ENCODE results near the gene NEURL1.
"Not testable (repeated sequence)": the region's sequence is repeated elsewhere in the genome, so short reads cannot be mapped to it uniquely, and the experiment has no call there.

The NEURL1 gene

DNA sequence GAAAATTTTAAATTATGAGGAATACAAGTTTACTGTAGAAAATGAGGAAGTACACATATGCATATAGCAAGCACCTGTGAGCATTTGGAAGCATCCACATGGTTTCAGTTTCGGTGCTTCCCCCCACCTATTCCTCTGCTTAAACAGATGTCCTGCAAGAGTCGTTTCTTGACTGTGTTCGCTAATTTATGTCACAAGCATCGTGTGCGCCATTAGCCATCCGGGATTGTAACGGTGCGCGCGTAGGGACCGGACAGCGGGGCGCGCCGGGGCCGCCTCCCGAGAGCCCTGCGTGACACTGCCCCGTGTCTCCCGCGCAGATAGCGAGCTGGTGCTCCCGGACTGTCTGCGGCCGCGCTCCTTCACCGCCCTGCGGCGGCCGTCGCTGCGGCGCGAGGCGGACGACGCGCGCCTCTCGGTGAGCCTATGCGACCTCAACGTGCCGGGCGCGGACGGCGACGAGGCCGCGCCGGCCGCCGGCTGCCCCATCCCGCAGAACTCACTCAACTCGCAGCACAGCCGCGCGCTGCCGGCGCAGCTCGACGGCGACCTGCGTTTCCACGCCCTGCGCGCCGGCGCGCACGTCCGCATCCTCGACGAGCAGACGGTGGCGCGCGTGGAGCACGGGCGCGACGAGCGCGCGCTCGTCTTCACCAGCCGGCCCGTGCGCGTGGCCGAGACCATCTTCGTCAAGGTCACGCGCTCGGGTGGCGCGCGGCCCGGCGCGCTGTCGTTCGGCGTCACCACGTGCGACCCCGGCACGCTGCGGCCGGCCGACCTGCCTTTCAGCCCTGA, 90.9 kb downstream of the NEURL1 start:
- DNase-seq (ENCODE audit: low read depth), result peak; percentile 56

DNA sequence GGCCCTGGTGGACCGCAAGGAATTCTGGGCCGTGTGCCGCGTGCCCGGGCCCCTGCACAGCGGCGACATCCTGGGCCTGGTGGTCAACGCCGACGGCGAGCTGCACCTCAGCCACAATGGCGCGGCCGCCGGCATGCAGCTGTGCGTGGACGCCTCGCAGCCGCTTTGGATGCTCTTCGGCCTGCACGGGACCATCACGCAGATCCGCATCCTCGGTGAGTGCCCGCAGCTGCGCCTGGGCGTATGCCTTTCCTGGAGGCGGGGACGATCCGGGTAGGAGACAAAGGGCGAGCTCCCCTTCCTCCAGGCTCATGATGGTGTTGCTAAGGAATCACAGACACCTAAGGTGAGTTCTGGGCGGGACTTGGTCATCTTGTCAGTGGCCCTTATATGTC, 91.5 kb downstream of the NEURL1 start:
- no peak for DNase-seq (ENCODE audit: low read depth)

DNA sequence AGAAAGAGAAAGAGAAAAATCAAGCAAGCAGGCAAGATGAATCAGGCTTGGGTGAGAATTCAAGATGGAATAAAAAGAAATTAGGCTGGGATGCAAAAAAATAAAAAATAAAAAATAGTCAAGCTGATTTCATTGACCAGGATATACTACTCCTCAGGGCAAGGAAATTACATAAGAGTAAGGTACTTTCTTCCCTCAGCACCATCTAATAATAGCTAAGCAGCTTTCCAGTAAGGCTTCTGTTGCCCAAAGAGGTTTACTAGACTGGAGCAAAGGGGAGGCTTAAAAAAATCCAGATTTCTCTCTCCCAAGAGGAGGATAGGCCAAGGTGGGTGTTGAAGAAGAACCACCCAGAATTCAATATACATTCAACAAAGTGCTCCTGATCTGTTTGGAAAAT, 93.6 kb downstream of the NEURL1 start:
- no peak for DNase-seq (ENCODE audit: low read depth)

DNA sequence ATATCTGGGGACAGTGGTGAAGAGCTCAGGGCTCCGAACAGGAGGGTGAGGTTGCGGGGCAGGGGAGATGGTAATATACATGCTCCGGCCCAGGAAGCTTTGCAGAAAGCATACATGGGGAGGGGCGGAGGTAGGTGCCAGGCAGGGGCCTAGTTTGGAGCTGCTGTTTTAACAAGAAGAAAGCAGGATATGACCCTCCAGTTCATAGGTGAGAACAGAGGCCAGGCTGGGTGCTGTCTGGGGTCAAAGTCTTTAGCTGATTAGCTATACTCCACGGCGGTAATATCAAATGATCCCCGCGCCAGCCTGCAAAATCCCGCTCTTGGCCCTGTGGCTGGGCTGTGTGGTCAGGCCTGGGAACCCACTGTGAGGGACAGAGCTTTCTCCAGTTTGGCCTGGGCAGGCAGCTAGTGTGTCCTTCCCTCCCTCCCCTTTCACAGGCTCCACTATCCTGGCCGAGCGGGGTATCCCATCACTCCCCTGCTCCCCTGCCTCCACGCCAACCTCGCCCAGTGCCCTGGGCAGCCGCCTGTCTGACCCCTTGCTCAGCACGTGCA, 95.6 kb downstream of the NEURL1 start:
- no peak for DNase-seq (ENCODE audit: low read depth)

DNA sequence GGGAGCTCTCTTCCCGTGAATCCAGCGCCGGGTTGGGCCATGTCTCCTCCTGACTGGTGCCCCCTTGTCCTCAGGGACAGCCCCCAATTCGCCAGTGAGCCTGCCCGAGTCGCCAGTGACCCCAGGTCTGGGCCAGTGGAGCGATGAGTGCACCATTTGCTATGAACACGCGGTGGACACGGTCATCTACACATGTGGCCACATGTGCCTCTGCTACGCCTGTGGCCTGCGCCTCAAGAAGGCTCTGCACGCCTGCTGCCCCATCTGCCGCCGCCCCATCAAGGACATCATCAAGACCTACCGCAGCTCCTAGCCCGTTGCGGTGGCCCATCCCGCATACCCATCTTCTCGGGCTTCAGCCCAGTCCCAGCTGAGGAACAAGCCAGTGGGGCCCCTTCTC, 96.6 kb downstream of the NEURL1 start:
- no peak for DNase-seq (ENCODE audit: low read depth)

DNA sequence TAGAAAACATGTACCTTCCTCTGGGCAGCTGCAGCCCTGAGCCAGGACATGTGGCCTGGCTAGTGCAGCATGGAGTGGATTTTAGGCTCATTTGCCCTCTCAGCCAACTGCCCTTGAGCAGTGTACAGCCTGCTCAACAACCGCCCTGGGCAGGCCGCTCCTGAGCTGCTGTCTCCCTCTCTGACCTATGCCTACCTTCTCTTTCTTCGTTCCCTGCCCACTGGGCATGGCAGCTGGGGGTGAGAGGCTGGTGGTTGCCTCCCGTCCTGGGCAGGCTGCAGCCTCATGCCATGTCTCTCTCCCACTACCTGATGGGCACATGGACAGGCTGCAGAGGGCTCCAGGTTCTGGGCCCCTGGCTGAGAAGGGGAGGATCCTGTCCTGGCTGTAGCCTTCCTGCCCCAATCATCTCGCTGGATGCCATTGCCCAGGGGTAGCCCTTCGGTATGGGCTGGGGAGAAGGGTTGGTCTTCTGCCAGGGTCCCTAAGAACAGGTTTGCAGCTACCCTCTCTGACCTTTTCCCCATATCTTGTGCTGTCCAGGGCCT, 97.3 kb downstream of the NEURL1 start:
- no peak for DNase-seq (ENCODE audit: low read depth)

DNA sequence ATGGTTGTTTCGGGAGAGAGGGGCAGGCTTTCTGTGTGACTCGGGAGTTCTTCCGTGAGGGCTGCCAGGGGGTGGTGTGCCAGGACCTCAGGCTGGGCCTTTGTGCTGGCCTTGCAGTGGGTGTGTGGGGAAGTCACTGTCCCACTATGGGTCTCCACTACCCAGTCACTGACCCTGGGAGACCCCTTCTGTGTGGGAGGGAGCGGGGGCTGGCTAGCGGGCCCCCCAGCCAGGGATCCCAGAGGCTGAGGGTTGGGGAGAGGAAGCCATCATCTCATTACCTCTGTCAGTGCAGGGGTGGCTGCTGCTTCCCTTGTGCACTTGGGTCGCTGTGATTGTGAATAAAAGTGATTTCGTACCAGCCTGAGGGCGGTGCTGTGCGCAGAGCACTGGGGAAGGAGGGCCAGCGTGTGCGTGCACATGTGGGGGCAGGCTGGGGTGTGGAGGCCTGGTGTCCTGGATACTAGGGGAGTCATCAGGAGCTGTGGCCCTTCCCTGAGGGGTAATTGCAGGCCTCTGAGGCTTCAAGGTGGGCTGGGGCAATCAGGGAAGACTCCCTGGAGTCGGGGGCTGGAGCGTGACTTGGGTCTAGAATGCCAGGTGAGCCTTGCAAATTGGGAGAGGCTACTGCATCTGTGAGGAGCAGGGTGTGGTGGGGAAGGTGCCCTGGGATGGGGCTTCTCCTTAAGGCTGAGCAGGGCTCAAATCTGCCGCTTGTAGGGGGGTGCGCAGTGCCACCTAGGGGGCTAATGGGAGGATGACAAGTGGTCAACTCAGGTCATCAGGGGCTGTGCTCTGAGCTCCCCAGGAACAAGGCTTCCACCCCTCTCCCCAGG, 98.9 kb downstream of the NEURL1 start:
- DNase-seq (ENCODE audit: low read depth), result no peak

DNA sequence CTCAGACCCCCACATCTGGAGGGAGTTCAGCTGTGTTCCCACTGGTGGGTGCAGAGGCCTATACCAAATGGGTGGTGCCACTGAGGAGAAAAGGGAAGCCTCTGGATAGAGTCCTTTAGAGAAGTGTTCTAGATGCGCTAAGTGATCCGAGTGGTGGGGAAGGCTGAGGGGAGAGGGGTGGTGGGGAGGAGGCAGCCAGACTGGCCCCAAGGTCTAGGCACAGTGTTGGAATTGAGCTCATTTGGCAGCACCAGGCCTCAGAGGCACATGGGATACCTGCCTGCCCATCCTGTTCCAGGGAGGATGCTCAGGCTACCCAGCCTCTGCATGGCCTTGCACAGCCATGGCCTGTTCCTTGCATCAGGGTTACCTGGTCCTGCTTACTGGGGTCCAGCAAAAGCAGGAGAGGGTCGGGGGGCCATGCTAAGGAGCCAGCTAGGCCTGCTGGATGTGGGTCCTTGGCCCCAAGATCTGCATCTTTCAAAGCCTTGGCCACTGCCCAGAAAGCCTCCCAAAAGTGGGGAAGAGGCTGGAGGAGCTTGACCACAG, 99.6 kb downstream of the NEURL1 start:
- no peak for DNase-seq (ENCODE audit: low read depth)

DNA sequence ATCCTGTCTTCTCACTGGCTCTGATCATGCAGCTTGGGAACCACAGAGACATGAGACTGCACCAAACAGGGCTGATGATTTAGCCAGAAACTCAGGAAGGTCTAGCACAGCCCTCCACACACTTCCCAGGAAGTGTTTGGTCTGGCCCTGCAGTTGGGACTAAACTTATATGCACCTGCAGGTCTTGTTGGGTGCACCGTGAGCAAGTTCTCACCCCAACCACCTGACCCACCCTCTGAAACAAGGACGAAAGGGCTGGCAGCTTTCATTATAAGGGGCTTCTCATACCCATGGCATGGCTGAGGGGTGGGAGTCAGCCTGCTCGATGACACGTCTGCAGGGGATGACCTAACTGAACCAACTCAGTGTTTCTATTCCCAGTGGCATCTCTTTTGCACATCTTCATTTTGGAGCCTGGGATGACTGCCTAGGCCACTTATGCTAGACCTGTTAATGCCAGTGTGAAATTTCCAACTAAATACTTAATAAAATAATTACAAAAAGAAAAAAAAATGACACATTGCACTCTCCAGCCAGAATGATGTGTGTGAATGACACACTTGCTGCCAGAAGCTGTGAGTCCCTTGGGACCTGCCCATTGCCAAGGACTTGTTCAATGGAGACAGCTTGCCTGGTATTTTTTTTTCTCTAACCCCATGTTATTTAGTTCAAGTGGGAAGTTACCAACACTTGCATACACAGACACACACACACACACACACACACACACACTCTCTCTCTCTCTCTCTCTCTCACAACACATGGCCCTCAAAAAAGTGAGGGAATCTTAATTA, 102.6 kb downstream of the NEURL1 start:
- DNase-seq (ENCODE audit: low read depth), result no peak

DNA sequence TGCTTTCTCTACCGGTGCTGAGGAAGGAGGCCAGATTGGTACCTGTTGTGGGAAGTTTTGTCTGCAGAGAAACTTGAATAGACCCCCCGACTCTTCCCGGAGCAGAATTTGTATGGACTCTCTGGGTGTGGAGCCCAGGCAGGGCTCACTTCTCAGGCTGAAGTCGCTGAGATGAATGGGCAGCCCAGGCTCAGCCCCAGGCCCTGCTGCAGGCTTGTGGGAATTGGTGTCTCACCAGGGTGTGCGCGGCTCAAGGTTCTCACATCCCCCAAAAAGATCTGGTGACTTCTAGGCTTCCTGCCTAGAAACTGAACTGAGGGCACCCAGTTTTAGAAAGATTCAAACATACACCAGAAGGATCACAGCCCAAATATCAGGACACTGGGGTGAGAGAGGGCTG, 103.5 kb downstream of the NEURL1 start:
- no peak for DNase-seq (ENCODE audit: low read depth)

DNA sequence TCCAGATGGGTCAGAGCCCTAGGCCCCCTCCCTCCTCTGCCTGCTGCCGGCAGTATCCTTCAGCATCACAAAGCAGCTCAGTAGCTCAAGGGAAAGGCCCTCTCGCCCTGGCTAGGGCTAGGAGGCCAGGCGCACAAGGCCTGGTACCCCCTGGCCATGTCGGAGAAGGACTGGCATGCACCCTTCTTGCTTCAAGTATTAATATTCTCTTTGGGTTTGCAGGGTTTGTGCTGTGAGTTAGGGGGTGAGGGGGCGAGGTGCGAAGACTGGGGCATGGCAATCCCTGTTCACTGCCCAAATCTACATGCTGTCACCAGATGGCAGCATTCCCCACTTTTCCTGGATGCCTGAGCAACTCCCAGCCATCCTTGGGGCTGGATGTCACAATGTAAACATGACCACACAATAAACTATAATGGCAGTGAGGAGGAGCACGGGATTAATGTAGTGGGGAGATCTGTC, 105.2 kb downstream of the NEURL1 start:
- DNase-seq (ENCODE audit: low read depth), result no peak

DNA sequence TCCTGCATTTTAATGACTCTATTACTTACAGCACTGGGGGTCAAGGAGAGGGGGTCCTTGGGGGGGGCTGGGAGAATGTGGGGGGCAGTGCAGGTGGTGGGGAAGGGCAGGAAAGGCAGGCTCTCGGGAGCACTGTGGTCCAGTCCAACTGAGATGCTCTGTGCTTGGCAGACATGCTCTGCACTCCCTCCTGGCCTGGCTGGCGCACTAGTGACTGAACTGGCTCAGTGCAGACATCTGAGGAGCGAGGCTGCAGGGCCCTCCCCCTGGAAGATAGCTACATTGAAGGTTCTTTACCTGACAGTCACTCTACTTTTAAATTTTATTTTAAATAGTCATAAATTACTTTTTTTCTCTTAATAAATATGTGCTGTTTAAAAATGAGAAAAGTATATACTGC, 105.7 kb downstream of the NEURL1 start:
- DNase-seq (ENCODE audit: low read depth), result no peak

DNA sequence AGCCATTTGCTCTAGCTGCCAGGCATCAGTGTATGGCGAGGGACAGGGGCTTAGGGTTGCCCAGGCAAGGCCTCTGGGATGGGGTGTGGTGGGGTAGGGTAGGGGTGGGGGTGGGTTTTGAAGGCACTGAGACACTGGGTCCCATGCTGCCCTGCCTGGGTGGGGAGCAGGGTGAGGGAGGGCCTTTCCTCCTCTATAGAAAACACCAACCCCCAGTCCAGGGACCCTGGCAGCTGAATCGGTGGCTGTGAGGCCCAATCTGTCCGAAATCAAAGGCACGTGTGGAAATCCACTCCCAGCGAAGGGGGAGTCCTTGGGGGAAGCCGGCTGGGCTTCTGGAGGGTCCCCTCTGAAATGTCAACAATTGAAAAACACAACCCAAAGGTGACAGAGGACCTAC, 106.4 kb downstream of the NEURL1 start:
- DNase-seq (ENCODE audit: low read depth), result no peak

DNA sequence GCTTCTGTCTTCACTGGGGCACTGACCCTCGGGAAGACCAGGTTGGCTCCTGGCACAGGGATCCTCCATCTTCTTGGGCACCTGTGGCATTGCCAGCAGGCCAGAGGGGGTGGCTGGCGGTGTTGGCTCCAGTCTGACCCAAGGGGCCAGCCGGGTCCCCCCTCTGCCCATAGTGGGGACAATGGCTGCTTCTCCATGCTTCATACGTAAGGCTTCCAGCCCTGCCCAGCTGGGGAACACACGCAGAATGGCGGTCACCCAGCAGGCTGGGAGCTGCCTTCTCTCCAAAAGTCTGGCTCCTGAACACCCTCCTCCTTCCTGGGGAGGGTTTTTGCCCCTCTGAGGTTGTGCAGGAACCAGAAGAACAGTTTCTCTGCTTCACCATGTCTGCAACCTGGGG, 106.8 kb downstream of the NEURL1 start:
- no peak for DNase-seq (ENCODE audit: low read depth)

DNA sequence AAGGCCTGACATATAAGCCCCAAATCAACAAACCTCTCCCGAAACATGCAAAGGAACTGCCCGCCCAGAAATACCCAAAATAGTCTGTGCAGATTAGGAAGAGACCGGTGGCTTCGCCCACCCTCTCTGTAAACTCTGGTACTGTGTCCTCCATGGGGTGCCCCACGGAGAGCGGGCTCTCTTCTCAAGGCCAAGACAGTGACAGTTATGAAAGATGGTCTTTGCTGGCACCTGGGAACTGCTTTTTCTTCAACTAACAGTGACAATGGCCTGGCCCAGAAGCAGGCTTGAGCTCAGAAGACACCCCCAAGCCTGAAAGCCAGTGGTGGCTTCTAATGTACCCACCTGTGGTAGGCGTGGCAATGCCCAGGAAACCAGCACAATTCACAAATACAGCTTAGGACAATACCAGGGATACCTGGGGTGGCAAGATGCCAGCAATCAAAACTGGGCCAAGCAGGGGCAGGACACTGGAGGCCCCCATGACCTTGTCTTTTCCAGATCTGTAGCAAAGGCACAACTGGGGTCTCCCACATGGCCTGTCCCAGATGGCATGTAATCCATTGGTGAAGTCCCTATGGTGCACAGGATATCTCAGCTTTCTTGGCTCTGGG, 107.6 kb downstream of the NEURL1 start:
- no peak for DNase-seq (ENCODE audit: low read depth)

DNA sequence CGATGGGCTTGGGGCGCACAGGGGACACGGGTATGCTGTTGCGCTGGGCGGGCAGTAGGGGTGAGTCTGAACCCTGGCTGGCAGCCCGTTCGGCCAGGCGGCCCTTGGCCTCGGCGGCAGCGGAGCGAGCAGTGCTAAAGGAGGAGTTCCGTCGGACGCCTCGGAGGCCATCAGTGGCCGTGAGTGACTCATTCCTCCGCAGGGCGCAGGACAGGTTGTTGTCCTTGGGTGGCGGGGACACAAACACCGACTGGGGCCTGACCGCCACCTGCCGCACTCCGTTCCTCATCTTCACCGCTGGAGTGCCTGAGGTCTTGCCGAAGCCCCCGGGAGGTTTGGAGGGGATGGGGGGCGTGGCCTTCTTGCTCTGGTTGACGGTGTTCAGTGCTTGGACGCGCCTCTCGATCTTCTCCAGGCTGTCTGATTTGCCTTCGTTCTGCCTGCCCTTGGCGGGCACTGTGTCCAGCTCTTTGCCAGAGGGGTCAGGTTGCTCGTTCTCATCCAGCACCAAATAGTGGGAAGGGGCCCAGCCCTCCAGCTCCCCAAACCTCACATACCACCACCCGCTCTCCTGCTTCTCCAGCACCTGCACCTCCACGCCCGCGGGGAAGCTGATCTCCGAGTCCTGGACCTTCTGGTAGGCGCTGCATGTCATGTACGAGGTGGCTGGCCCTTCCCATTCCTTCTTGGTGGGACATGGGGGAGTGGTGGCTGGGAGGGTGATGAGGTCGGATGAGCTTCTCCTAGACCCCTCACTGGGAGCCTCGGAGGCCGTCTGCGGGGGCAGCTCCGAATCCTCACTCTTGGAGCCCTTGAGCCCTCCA, 108.7 kb downstream of the NEURL1 start:
- DNase-seq (ENCODE audit: low read depth), result no peak

DNA sequence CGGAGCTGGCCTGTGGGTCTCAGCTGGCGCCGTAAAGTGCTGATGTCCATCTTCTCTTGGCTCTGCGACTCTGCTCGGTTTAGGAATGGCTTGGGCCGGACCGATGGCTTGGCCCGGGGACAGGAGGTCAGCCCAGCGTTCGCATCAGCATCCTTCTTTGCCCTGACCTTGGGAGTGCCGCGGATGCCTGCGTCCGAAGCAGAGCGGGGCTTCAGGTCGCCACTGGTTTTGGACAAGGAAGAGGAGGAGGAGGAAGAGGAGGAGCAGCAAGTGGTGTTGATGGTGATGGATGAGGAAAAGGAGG, 109.3 kb downstream of the NEURL1 start:
- no peak for DNase-seq (ENCODE audit: low read depth)

DNA sequence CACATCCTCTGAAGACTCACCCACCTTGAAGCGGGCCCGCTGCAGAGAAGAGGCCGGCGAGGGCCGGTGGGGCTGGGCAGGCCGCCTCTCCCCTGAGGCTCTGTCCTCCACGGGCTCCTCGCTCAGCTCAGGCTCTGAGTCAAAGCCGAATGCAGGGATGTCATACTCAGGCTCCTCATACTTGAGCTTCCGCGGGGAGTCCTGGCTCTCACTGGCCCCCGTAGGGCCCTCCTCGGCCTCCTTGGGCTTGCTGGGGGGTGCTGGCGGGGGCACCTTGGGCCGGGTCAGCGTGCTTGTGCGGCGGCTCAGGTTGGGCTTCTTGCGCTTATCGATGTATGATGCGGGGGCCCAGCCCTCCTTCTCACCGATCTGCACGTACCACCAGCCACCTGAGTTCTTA, 109.9 kb downstream of the NEURL1 start:
- no peak for DNase-seq (ENCODE audit: low read depth)

DNA sequence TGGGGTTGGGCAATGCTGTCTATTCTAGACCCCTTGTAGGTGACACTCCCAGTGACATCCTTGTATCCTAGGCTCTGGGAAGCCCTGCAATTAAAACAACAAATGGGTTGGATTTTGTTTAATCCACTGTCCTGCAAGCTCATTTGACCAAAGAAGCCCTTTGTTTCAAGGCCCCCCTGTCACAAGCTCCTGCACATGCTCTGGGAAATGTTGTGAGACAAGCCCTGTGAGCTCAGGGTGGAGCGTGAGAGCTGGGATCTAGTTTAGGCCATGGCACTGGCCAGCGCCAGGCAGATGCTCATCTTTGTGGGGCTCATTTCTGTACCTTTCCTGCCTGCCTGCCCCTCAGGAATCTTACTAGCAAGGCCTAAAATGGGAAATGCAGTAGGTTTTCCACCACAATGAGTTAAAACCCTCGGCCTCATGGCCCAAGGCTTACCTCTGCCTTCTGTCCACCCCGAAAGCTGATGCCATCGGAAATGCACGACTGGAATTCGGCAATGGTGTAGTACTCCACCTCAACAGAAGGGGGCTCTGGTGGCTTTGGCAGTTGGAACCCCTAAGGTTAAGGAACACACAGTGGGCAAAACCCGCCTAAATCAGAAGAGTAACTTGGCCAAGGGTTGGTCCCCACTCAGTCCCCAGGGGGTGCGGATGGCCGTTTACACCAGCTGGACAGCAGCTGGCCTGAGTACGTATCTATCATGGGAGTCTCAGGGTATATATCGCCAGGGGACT, 112.0 kb downstream of the NEURL1 start:
- peak; percentile 28 for DNase-seq (ENCODE audit: low read depth)

DNA sequence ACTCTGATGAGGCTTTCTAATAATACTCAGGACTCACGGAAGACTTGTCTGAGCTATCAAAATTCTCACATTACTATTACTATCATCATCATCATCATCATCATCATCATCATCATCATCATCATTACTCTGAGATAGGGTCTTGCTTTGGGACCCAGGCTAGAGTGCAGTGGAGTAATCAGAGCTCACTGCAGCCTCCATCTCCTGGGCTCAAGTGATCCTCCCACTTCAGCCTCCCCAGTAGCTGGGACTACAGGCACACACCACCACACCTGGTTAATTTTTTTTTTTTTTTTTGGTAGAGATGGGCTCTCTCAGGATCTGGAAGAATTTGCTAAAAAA, 112.6 kb downstream of the NEURL1 start:
- not testable (repeated sequence) for DNase-seq (ENCODE audit: low read depth)
